Transverse colon (tissue), 4 donors: Measurements from ENCODE around the gene MEIKIN.

Experiments
- POLR2A ChIP-seq: fragments of 450-650 bp; IDR thresholded peaks from one replicate; pipeline ENCODE4 v1.6.1; 2016; ENCODE audit warnings: antibody characterized with exemption, mild to moderate bottlenecking, moderate library complexity
- POLR2AphosphoS5 ChIP-seq, 3 donors: sonication (generic); formaldehyde crosslinking; IDR thresholded peaks; one replicate each; pipeline ENCODE4 v1.6.1; 2016; ENCODE audit warnings: antibody characterized with exemption in 3 of 3
- TF ChIP-seq, protein P1 (sequence below), 5 experiments: fragments of 200-600 bp in 3 of 5; fragments of 450-650 bp in 2 of 5; sonication (generic) in 3 of 5; IDR thresholded peaks; 1 replicate in 2 of 5; 2 replicates in 3 of 5; pipeline ENCODE4 v1.5.1; 2016 to 2017; ENCODE audit warnings: antibody characterized with exemption in 5 of 5, inconsistent platforms in 3 of 5, mild to moderate bottlenecking in 2 of 5, moderate library complexity in 1 of 5

- no peak for TF ChIP-seq POLR2A
- TF ChIP-seq, protein P1, sequence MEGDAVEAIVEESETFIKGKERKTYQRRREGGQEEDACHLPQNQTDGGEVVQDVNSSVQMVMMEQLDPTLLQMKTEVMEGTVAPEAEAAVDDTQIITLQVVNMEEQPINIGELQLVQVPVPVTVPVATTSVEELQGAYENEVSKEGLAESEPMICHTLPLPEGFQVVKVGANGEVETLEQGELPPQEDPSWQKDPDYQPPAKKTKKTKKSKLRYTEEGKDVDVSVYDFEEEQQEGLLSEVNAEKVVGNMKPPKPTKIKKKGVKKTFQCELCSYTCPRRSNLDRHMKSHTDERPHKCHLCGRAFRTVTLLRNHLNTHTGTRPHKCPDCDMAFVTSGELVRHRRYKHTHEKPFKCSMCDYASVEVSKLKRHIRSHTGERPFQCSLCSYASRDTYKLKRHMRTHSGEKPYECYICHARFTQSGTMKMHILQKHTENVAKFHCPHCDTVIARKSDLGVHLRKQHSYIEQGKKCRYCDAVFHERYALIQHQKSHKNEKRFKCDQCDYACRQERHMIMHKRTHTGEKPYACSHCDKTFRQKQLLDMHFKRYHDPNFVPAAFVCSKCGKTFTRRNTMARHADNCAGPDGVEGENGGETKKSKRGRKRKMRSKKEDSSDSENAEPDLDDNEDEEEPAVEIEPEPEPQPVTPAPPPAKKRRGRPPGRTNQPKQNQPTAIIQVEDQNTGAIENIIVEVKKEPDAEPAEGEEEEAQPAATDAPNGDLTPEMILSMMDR (IDR thresholded peaks at IDR 0.05), result no peak
- no peak for TF ChIP-seq POLR2AphosphoS5 (IDR thresholded peaks at IDR 0.05)
These were observed 187.0 kb downstream of the MEIKIN start for GRCh38 chr5:131758520-131758900.
